HEK293 (cell line): ENCODE data around the gene RASGRF2.

ENCODE experiments used
- CTCF ChIP-seq: fragments of 450-650 bp; formaldehyde crosslinking; IDR thresholded peaks from 2 replicates; pipeline ENCODE4 v1.5.1; 2016; ENCODE audit warnings: missing biosample characterization, missing genetic modification characterization
- PATZ1 ChIP-seq: fragments of 450-650 bp; formaldehyde crosslinking; IDR thresholded peaks from 2 replicates; pipeline ENCODE4 v1.5.1; 2016; ENCODE audit warnings: missing biosample characterization, missing genetic modification characterization
- SP2 ChIP-seq: fragments of 450-650 bp; formaldehyde crosslinking; IDR thresholded peaks from 2 replicates; pipeline ENCODE4 v1.5.1; 2016; ENCODE audit warnings: missing biosample characterization, missing genetic modification characterization
- ZNF114 ChIP-seq: fragments of 450-650 bp; formaldehyde crosslinking; IDR thresholded peaks from 2 replicates; pipeline ENCODE4 v1.5.0; 2017; ENCODE audit warnings: missing biosample characterization, missing genetic modification characterization
- ZNF157 ChIP-seq: fragments of 450-650 bp; formaldehyde crosslinking; IDR thresholded peaks from 2 replicates; pipeline ENCODE4 v1.5.1; 2016; ENCODE audit warnings: missing biosample characterization, missing genetic modification characterization
- ZNF274 ChIP-seq, 2 experiments: fragments of 200-500 bp in 1 of 2; fragments of 450-650 bp in 1 of 2; sonication (Bioruptor generic) in 1 of 2; formaldehyde crosslinking in 1 of 2; IDR thresholded peaks; 2 replicates each; pipeline versions ENCODE4 v1.5.1 to v1.6.1; 2014 to 2016; ENCODE audit warnings: borderline replicate concordance in 1 of 2, inconsistent platforms in 1 of 2, low read length in 1 of 2, missing biosample characterization in 1 of 2, missing genetic modification characterization in 1 of 2
- ZNF311 ChIP-seq: fragments of 450-650 bp; formaldehyde crosslinking; IDR thresholded peaks from 2 replicates; pipeline ENCODE4 v1.5.1; 2017; ENCODE audit warnings: missing biosample characterization, missing genetic modification characterization, borderline replicate concordance
- ZNF423 ChIP-seq: fragments of 450-650 bp; formaldehyde crosslinking; IDR thresholded peaks from 2 replicates; pipeline ENCODE4 v1.5.1; 2016; ENCODE audit warnings: missing biosample characterization, missing genetic modification characterization
- ZNF510 ChIP-seq: fragments of 450-650 bp; formaldehyde crosslinking; IDR thresholded peaks from 2 replicates; pipeline ENCODE4 v1.5.1; 2018; ENCODE audit warnings: mild to moderate bottlenecking, missing genetic modification characterization, missing biosample characterization; ENCODE audit not compliant: insufficient replicate concordance
- TF ChIP-seq, protein P1 (sequence below): fragments of 450-650 bp; formaldehyde crosslinking; IDR thresholded peaks from 2 replicates; pipeline ENCODE4 v1.5.1; 2016; ENCODE audit warnings: missing biosample characterization, missing genetic modification characterization

DNA sequence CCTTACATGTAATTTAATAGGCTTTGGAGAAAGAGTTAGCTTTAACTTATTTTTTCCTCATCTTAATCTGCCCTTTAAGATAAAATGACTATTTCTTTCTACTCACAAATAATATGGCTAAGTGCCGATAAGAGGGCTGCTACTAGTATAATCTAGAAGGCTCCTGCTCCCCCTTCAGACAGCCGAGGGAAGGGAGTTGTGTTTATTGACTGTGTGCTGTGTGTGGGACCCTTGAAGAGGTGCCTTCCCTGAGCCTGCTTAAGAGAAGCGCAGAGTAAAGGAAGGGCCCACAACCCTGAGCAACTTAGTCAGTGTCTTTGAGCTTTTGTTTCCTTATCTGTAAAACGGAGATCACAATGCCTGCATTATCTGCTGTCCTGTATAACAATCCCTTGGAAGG, 244.9 kb downstream of the RASGRF2 start:
- no peak for TF ChIP-seq CTCF
- no peak for TF ChIP-seq ZNF114 (tag by site-specific recombination)
- TF ChIP-seq SP2 (tag by site-specific recombination): no peak
- TF ChIP-seq ZNF423 (tag by site-specific recombination): no peak
- no peak for TF ChIP-seq ZNF311
- no peak for TF ChIP-seq ZNF274 (IDR thresholded peaks at IDR 0.05; ENCODE audit: low read length)
- no peak for TF ChIP-seq ZNF274 (tag by site-specific recombination; IDR thresholded peaks at IDR 0.05; ENCODE audit: borderline replicate concordance)
- TF ChIP-seq PATZ1 (tag by site-specific recombination): no peak
- TF ChIP-seq, protein P1, sequence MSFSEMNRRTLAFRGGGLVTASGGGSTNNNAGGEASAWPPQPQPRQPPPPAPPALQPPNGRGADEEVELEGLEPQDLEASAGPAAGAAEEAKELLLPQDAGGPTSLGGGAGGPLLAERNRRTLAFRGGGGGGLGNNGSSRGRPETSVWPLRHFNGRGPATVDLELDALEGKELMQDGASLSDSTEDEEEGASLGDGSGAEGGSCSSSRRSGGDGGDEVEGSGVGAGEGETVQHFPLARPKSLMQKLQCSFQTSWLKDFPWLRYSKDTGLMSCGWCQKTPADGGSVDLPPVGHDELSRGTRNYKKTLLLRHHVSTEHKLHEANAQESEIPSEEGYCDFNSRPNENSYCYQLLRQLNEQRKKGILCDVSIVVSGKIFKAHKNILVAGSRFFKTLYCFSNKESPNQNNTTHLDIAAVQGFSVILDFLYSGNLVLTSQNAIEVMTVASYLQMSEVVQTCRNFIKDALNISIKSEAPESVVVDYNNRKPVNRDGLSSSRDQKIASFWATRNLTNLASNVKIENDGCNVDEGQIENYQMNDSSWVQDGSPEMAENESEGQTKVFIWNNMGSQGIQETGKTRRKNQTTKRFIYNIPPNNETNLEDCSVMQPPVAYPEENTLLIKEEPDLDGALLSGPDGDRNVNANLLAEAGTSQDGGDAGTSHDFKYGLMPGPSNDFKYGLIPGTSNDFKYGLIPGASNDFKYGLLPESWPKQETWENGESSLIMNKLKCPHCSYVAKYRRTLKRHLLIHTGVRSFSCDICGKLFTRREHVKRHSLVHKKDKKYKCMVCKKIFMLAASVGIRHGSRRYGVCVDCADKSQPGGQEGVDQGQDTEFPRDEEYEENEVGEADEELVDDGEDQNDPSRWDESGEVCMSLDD (tag by site-specific recombination): no peak
- TF ChIP-seq ZNF510 (tag by site-specific recombination): no peak
- TF ChIP-seq ZNF157 (tag by site-specific recombination): no peak
